Peyer's patch (tissue), 4 donors: ENCODE measurements around the gene LMAN2L.

Source experiments
- CTCF ChIP-seq, 6 experiments: fragments of 450-650 bp in 4 of 6; fragments of 200-600 bp in 2 of 6; sonication (generic) in 1 of 6; IDR thresholded peaks; one replicate each; pipeline ENCODE4 v1.5.1; 2017 to 2019; ENCODE audit warnings: antibody characterized with exemption in 6 of 6, mild to moderate bottlenecking in 3 of 6, moderate library complexity in 1 of 6
- POLR2A ChIP-seq, 2 donors: fragments of 450-650 bp; IDR thresholded peaks; one replicate each; pipeline ENCODE4 v1.5.1; 2017; ENCODE audit warnings: antibody characterized with exemption in 2 of 2, mild to moderate bottlenecking in 2 of 2, moderate library complexity in 2 of 2

- peak; percentile 38 to 91 (median 64) for TF ChIP-seq CTCF (IDR thresholded peaks at IDR 0.05)
- TF ChIP-seq POLR2A (IDR thresholded peaks at IDR 0.05) = peak in 1 of 2 donors; percentile 87
Measured at GRCh38 chr2:96760986-96761832, 21.3 kb upstream of the LMAN2L start.
